Stimulated activated CD8-positive, alpha-beta memory T cell treated with anti-CD3 and anti-CD28 coated beads, Interleukin-15, amount 100 ng/mL, for 4 hours (primary cell): ENCODE results near the gene CALHM1.
"Not testable (repeated sequence)": the region's sequence is repeated elsewhere in the genome, so short reads cannot be mapped to it uniquely, and the experiment has no call there.

ENCODE experiments used
- DNase-seq, 2 donors: peaks; one replicate each; pipeline ENCODE4 v3.0.0-alpha.2; 2020; ENCODE audit warnings: low read depth in 2 of 2

CALHM1 gene

DNA sequence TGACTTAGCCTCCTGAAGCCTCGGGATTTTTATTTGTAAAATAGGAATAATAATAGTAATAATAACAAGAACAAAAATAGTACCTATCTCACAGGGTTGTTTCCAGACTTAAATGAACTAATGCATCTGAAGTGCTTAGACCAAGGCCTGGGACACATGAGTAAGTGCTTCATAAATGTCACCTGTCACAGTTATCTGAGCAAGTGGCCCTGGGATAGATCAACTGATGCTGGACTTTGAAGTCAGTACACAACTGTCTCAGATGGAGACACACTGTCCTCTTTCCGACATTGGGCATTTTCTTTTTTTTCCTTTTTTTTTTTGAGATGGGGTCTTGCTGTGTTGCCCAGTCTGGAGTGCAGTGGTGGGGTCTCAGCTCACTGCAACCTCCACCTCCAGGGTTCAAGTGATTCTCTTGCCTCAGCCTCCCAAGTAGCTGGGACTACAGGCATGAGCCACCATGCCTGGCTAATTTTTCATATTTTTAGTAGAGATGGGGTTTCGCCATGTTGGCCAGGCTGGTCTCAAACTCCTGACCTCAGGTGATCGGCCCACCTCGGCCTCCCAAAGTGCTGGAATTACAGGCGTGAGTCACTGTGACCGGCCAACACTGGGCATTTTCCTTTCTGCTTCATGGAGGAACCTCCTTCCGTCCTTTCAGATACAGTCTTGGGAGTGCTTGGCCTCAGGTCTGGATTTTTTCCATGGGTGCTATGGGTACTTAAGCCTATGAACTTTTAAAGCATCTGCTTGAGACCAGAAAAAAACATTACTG lies 28.1 kb upstream of the CALHM1 start:
- DNase-seq = not testable (repeated sequence)

DNA sequence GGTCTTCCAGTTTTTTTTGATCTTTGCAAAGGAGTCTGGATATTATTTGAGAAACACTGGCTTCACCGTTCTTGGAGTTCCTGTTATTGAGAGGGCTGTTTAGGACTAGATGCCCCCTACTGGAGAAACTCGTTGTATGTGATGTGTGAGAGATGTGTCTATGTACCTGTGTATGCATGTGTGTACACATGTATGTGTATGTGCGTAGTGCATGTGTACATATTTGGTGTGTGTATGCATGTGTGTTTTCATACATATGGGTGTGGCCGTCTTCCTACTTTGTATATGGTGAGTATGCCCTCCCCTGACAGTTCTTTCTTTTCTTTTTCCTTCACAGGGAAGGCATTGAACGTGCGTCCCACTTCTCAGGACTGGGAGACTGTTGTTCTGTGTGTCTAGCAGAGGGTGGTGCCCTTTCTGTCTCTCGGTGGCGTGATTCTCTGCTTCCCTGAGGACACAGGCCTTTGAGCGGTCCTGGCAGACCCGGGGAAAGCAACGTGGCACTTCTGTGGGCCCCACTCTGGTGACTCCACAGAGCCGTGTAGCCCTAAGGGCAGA lies 23.4 kb upstream of the CALHM1 start:
- no peak for DNase-seq

DNA sequence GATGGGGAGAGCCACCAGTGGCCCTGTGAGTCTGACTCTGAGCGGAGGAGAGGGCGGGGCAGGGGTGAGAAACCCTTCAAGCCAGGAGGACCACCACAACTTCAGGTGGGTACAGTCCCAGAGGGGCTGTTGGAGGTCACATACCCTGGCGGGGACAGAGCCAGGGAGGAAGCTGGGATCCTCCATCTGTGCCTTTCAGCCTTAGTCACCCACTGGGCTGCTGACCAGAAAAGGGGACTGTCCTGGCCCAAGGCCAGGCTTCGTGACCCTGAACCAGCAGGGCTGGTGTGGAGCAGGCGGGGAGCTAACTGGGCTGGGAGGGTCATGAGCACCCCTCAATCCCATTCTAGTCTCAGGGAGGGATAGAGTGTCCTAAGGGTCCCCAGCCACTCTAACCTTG lies 21.8 kb upstream of the CALHM1 start:
- DNase-seq = no peak

DNA sequence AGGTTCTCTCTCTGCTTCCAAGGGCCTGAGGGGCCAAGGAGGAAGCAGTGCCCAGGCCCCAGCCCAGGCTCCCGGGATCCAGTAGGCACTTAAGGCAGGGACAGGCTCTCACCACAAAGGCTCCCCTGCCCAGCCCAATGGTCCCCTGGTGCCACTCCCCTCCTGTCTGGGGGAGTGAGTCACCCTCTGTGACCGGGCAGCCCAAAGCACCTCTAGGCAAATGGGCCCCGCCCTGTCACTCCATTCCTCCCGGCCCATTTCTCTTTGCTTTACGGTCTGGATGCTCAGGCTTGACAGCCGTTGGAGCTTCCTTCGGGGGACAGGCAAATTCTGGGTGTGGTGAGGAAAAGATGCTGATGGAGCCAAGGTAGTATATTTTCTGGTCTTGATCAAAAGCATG lies 20.4 kb upstream of the CALHM1 start, which contains the start of gene CALHM3:
Gene CALHM3 (minus strand): TSS at position 106 of the 400 bp plus-strand sequence. CDS start 208 bp downstream, outside the sequence.
- DNase-seq = no peak

DNA sequence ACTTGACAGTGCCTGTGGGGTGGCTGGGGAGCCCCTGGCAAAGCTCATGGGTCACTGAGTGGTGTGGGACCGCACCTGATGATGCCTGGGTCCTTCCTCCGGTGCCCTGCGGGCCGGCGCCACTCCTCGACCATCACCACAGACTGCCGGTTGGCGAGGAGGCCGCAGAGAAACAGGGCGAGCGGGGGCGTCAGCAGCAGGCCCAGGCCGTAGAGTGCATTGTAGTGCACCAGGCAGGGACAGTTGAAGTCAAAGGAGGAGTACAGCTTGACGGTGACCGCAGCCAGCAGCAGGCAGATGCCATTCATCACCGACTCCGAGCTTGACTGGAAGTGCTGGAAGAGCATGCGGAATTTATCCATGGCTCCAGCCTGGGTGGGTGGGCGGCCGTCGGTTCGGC lies 20.0 kb upstream of the CALHM1 start:
- no peak for DNase-seq

DNA sequence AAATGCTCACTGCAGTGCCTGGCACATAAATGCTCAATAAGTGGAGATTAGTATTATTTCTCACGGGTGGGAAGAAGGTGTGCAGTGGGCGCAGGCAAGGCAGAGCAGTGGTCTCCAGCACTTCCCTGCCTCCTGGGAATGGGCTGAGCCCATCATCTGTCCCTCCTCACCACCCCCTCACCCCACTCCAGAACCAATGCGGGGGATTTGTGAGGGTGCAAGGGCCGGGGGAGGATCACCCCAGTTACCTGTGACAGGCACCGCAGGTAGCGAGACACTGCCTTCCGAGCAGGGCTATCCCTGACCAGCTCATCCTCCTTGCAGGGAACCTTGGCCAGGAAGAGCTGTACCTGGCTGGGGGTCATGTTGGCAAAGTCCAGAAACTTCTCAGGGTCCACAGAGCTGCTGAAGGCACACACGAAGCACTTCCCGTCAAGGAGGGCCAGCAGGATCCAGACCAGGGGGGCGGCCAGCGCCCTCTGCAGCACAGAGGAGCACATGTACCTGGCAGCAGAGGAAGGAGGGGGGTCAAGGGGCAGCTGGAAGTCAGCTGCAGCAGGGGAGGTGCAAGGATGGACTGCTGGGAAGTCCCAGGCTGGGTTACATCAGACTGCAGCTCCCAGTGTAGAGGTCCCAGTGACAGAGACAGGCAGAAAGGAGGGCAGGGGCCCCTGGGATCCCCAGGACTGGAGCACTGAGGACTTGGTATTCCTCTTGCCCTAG lies 17.5 kb upstream of the CALHM1 start:
- DNase-seq = no peak

DNA sequence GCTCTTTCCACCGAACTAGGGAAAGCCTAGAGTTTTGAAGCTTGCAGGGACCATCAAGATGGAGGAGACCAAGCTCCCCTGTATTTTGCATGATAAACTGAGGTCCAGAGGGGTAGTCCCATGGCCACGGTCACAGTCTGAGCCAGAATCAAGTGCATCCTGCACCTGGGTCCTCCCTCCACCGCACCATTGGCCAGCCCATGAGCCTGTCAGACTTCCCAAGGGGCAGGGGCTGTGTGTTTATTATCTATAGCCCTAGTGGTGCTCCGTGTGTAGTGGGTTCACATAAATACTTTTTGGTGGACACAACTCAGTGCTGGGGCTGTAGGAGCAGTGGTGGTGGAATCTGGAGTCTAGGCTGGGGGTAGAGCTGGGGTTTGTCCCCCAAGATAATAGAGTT lies 16.7 kb upstream of the CALHM1 start:
- no peak for DNase-seq

DNA sequence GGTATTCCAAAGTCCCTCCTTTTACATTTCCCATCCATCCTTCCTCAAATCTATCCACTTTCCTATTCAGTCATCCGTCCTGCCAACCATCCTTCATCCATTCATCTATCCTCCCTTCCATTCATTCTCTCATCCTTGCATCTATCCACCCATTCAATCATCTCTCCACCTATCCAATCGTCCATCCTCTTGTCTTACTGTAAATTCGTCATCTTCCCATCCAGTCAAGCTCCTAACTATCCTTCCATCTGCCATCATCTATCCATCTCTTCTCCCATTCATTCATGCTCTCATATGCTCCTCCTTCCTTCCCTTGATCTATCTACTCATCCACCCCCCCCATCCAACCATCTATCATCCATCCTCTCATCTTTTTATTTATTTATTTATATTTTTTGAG lies 15.4 kb upstream of the CALHM1 start:
- DNase-seq = no peak

DNA sequence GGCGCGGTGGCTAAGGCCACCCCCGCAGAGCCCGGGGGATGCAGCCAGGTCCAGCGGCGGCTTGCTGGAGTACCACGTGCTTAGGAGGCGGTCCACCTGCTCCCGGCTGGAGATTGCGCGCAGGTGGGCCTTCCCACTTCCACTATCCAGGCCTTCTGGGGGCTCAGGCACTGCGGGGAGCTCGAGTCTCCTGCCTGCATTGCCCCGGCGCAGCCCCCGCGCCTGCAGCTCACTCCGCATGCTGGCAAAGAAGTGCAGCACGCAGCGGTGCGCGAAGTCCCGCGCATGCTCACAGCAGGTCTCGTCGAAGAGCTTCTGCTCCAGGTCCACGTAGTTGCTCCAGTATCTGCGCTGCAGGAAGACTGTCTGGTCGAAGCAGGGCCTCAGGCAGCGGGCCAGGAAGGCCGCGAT lies 14.6 kb upstream of the CALHM1 start:
- no peak for DNase-seq

DNA sequence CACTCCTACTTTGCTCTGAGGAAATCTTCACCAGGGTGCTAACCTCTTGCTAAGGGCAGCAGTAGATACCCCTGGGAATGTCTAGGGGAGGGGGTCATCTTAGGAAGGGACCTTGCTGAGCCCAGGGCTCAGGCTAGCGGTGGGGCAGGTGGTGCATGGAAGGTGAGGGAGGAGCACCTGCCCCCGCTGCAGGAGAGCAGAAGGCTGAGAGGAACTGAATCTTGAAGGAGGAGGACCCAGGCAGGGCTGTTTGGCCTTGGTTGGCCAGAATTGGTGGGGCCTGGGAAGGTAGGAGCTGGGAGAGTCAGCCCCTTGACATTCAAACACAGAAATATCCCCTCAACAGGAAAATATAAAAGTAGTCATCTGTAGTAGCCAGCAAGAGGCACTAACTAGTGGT lies 13.3 kb upstream of the CALHM1 start:
- no peak for DNase-seq

DNA sequence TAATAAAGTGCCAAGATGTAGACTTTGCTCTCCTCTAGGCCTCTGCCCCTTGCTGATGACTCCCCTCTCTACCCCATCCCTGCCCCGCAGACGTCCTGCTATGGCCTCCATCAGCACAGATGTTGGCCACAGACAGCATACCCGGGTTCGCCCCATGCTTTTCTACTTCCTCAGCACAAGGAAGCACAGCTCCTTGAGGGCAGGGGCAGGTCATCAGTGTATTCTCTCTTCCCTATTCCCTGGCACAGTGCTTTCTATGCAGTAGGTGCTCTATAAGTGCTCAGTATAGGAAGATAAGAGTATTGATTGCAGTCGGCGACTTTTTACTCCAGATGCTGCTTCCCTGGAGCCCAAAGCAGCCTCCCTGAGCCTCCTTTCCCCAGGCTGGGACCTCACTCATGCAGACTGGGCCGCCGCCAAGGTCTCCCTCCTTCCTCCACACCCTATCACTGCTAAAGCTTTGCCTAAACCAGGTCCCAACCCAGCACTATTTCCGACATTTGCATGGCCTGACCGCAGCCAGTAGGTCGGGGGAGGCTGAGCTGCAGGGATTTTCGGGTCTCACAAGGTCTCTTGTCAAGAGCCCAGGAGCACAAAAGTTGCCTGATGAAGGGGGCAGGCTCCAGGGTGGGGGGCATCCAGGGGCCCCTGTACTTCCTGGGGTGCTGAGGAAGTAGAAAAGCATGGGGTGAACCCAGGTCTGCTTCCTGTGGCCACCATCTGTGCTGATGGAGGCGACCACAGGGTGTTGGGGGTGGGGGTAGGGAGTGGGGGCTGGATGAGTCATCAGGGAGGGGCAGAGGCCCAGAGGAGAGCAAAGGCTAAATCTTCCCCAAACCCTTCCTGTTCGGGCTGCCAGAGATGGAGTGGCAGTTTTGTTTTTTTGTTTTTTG lies 12.3 kb upstream of the CALHM1 start:
- DNase-seq = peak; percentile 46 to 52

DNA sequence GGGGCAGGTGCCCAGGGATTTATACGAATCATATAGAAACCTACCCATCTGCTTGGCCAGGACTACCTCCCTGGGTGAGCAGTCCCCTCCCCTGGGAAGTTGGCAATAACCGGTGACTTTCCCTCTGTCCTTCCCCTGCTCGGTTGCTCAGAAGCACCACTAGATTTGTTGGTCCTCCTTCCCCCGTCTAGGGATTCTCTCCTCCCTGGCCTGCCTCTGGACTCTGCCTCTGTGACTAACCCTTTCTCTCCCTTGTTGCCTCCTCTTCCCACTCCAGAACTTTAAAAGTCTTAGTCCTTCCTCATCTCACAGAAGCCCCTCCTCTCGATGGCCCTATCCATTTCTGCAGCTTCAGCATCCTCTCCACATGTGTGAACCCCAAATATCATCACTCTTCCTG lies 10.5 kb upstream of the CALHM1 start:
- DNase-seq = no peak

DNA sequence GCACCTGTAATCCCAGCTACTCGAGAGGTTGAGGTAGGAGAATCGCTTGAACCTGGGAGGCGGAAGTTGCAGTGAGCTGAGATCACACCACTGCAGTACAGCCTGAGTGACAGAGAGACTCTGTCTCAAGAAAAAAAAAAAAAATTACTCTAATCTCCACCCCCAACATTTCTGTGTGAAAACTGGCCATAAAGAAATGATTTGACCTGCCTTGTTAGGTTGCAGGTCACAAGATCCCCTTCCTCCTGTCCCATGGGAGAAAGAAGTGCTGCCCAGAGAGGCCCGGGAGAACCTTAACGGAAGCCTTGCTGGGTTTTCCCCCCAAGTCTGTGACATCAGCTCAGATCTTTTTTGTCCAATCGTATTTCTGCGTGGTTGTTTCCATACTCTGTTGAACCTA lies 8.7 kb upstream of the CALHM1 start:
- DNase-seq = no peak

DNA sequence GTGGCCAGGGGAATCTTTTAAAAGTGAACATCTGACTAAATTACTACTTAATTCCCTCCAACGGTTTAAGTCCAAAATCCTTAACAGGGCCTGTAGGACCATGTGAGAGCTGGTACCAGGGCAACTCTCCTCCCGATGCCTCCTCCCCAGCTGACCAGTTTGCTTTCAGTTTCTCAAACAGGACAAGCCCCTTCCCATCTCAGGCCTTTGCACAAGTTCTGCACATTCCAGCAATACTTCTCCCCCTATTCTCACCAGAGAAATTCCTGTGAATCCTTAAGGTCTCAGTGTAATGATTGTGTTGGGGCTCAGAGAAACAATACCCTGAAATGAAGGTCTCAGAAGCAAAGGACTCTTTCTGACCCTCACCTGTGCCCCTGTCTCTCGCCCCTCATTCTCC lies 8.0 kb upstream of the CALHM1 start:
- no peak for DNase-seq

DNA sequence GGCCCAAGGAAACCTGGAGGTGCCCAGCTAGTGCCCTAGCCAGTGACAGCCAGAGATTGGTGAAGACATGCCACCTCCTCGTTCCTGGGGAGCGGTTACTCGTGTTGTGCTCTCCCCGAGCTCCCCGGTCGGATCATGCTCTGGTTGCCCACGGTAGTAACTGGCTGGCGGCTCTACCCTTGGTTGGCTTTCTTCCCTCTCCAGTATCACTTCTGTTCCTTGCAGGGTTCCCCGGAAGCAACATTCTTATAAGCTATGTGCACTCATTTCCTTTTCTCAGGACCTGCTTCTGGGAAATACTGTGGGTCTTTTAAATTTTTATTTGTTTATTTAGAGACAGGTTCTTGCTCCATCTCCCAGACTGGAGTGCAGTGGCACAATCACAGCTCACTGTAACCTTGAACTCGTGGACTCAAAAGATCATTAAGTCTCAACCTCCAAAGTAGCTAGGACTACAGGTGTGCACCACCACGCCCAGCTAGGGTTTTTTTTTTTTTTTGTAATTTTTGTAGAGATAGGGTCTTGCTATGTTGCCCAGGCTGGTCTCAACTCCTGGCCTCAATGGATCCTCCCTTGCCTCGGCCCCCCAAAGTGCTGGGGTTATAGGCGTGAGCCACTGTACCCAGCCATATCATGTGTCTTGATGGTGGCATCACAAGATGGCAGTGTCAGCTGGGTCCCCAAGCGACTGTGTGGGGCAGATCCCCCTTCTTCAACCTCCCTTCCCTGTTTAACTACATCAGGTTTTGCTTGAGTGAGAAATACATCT lies 6.9 kb upstream of the CALHM1 start:
- no peak for DNase-seq

DNA sequence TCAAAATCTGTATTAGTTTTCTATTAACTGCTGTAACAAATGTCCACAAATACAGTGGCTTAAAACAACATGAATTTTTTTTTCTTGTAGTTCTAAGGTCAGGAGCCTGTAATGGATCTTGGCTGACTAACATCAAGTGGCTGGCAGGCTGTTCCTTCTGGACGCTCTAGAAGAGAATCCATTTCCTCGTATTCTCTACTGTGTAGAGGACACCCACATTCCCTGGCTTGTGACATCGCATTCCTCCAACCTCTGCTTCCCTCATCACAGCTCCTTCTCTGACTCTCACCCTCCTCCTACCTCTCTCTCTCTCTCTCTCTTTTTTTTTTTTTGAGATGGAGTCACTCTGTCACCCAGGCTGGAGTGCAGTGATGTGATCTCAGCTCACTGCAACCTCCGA lies 4.8 kb upstream of the CALHM1 start:
- no peak for DNase-seq

DNA sequence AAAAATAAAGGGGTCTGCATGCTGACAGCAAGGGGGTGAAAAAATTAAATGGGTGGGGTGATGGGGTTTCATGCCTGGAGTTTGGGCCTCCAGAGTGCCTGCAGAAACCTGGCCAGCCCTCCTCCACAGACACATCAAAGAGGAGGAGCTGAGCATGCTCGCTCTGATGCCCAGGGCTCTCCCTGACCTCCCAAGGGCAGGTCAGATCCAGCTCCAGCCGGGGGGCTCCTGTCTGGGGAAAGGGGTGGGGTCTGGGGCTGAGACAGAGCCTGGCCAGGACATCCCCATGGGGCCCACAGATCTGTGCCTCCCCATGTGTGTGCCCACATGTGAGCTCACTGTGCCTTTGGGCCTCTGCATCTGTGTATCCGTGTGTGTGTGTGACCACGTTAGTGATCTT lies 915 bp upstream of the CALHM1 start:
- no peak for DNase-seq

DNA sequence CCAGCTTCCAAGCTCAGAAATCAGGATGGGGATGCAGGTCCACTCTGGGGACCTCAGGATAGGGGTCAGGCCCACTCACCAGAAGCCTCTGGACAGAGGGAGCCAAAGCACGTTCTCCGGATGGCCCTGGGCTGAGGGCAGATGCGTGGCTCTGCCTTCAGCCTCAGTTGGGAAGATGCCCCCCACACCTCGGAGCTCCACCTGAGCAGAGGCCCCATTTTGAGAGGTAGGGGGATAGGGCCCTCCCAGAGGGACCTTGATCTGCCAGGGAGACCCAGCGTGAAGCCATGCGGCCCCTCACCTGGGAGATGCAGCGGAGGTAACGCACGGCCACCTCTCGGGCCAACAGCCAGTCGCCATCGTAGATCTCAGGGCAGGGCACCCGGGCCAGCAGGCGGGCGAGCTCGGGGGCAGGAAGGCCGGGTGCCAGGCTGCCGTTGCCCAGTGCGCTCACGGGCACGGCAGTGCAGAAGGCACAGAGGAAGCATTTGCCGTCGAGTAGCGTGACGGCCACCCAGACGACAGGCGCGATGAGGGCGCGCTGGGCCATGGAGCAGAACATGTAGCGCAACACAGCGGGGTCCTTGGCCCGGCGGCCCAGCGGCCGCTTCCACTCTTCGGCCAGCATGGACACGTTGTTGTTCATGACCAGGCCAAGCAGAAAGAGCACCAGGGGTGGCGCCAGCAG lies 660 bp downstream of the CALHM1 start:
- no peak for DNase-seq

DNA sequence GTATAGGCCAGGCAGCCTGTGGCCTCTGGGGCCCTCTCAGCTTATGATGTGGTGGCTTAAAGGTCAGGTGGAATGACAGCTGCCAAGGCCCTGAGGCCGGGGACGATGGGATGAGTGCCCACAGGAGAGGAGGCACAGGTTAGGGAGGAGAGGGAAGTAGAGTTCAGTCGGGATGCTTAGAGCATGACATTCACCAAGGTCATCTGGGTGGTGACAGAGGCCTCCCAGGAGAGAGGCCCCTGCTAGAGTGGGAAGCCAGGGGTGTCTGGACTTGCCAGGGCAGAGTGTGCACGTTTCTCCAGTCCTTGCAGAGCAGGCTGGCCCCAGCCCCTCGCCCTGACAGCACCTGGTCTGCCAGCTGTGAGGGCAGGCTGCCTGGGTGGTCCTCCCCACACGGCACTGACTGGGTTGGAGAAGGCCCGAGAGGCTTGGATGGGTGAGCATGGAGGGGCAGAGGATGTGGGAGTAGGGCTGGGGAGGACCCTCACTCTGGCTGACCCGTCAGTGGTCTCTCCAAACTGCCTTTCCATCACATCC lies 1.5 kb downstream of the CALHM1 start:
- DNase-seq = no peak

DNA sequence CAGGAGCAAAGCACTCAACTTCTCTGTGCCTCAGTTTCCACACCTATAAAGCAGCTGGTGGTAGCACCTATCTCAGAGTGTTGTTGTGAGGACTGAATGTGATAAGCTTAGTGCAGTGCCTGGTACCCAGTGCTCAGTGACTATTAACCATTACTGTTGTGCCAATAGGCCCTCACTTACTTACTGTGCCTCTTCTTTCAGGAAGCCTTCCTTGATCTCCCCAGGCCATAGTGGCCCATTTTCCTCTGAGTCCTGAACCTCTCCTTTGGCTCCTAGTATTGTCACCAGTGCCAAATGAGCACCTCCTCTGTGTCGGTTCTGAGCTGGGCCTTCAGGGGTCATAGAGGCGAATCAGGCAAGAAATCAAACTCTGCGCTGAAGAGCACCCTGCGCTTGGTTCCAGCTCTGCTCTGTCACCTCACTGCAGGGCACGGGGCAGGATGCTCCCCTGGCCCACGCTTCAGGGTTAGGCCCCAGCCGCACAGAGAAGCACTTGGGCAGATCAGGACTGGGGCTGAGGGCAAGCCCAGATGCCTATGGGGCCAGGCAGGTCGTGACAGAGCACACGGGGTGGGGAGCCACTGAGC lies 2.5 kb downstream of the CALHM1 start:
- DNase-seq = no peak
